D721Med (cell line): ENCODE measurements around the gene DNAAF5.

Source experiments
- DNase-seq: peaks from one replicate; pipeline ENCODE4 v3.0.0; 2011; ENCODE audit warnings: low spot score; ENCODE audit not compliant: insufficient read length
- FAIRE-seq: peaks from 2 replicates; lab custom pipeline; 2011; peaks lifted over from hg19 to GRCh38; lab: Jason Lieb, UNC
- TF ChIP-seq, protein P1 (sequence below): IDR thresholded peaks from 2 replicates; pipeline ENCODE4 v1.5.1; 2012; ENCODE audit warnings: mild to moderate bottlenecking, control low read depth; ENCODE audit not compliant: insufficient read depth; ENCODE audit errors: missing control alignments

Gene DNAAF5

GRCh38 chr7:707296-708000 lies 19.1 kb upstream of the DNAAF5 start:
- TF ChIP-seq, protein P1, sequence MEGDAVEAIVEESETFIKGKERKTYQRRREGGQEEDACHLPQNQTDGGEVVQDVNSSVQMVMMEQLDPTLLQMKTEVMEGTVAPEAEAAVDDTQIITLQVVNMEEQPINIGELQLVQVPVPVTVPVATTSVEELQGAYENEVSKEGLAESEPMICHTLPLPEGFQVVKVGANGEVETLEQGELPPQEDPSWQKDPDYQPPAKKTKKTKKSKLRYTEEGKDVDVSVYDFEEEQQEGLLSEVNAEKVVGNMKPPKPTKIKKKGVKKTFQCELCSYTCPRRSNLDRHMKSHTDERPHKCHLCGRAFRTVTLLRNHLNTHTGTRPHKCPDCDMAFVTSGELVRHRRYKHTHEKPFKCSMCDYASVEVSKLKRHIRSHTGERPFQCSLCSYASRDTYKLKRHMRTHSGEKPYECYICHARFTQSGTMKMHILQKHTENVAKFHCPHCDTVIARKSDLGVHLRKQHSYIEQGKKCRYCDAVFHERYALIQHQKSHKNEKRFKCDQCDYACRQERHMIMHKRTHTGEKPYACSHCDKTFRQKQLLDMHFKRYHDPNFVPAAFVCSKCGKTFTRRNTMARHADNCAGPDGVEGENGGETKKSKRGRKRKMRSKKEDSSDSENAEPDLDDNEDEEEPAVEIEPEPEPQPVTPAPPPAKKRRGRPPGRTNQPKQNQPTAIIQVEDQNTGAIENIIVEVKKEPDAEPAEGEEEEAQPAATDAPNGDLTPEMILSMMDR: no peak
- DNase-seq (no peak), FAIRE-seq (no peak)

- DNase-seq (no peak), FAIRE-seq (no peak)
- TF ChIP-seq, protein P1: no peak
Measured at GRCh38 chr7:710161-710560, 16.3 kb upstream of the DNAAF5 start.

- DNase-seq: no peak
- FAIRE-seq: no peak
Measured at GRCh38 chr7:711093-711921, 15.2 kb upstream of the DNAAF5 start.

GRCh38 chr7:711922-712380 lies 14.5 kb upstream of the DNAAF5 start:
- no peak for DNase-seq
- TF ChIP-seq, protein P1: no peak
- no peak for FAIRE-seq

More at GRCh38 chr7:711093-711921, 15.2 kb upstream of the DNAAF5 start:
- TF ChIP-seq, protein P1: no peak

- TF ChIP-seq, protein P1: no peak
- DNase-seq (no peak), FAIRE-seq (no peak)
Measured at GRCh38 chr7:712381-713138, 13.9 kb upstream of the DNAAF5 start.

GRCh38 chr7:713139-713457 lies 13.4 kb upstream of the DNAAF5 start:
- DNase-seq: no peak
- no peak for FAIRE-seq

More at GRCh38 chr7:713139-713457, 13.4 kb upstream of the DNAAF5 start:
- TF ChIP-seq, protein P1: no peak
